Right atrium auricular region (tissue), 2 donors: ENCODE measurements around the gene SNX27. TPM values are rescaled to one million over a fixed set of nuclear protein-coding genes. Genes with fewer than 3 reads are reported as not detected.

Experiments
- DNase-seq: peaks from one replicate; pipeline ENCODE4 v3.0.0-alpha.2; 2019; ENCODE audit warnings: low spot score
- H3K27ac ChIP-seq, 2 donors: fragments of 200-600 bp; sonication (generic); 1 replicate in 1 of 2; 2 replicates in 1 of 2; pipeline ENCODE4 v1.5.1; 2016 to 2019
- H3K27me3 ChIP-seq, 2 donors: fragments of 200-600 bp; sonication (generic); one replicate each; pipeline versions ENCODE4 v1.5.1 to v1.6.0; 2017 to 2019
- H3K36me3 ChIP-seq: fragments of 200-600 bp; sonication (generic); one replicate; pipeline ENCODE4 v1.5.1; 2016
- H3K4me1 ChIP-seq, 2 donors: fragments of 200-600 bp; sonication (generic); one replicate each; pipeline versions ENCODE4 v1.5.1 to v1.6.0; 2017 to 2019
- H3K4me3 ChIP-seq, 2 donors: fragments of 200-600 bp; sonication (generic); 1 replicate in 1 of 2; 2 replicates in 1 of 2; pipeline ENCODE4 v1.5.1; 2017 to 2019; ENCODE audit warnings: mild to moderate bottlenecking in 1 of 2, moderate library complexity in 1 of 2
- H3K9me3 ChIP-seq, 2 donors: fragments of 200-600 bp; sonication (generic); one replicate each; pipeline ENCODE4 v1.5.1; 2019
- CTCF ChIP-seq, 2 donors: fragments of 200-600 bp; sonication (generic); IDR thresholded peaks; one replicate each; pipeline ENCODE4 v1.5.1; 2019; ENCODE audit warnings: antibody characterized with exemption in 2 of 2
- total RNA-seq, 2 donors: library from RNA; depleted of rRNA; stranded (reverse); fragments of >200 nt; gene quantifications; one replicate each; pipeline ENCODE4 v1.1.0, GENCODE V29; 2016

SNX27 gene
- total RNA-seq, 2 donors from 2014 or later, result 25.2 to 25.8 TPM

- TF ChIP-seq CTCF (IDR thresholded peaks at IDR 0.05), result no peak
- Histone ChIP-seq H3K9me3 (no peaks in the 10 kb centered on the region), H3K36me3 (no peaks in the 10 kb centered on the region), H3K4me1 (peaks cover 0 to 4% of the 10 kb centered on the region in 2 donors), H3K4me3 (no peak overlapping the region), H3K27ac (no peak overlapping the region), H3K27me3 (no peaks in the 10 kb centered on the region)
- DNase-seq, result no peak
These were observed 5.5 kb upstream of the SNX27 start for GRCh38 chr1:151606384-151606783.

- no peak for DNase-seq
- Histone ChIP-seq H3K36me3 (no peaks in the 10 kb centered on the region), H3K27ac (no peak overlapping the region), H3K9me3 (no peaks in the 10 kb centered on the region), H3K4me3 (no peak overlapping the region), H3K27me3 (no peaks in the 10 kb centered on the region), H3K4me1 (peaks cover 0 to 7% of the 10 kb centered on the region in 2 donors)
- TF ChIP-seq CTCF (IDR thresholded peaks at IDR 0.05), result no peak
These were observed 5.0 kb upstream of the SNX27 start for GRCh38 chr1:151606857-151607256.

GRCh38 chr1:151610142-151610541 lies 1.7 kb upstream of the SNX27 start:
- H3K9me3 ChIP-seq, result no peaks in the 10 kb centered on the region

GRCh38 chr1:151611288-151611790 lies 511 bp upstream of the SNX27 start:
- no peak for TF ChIP-seq CTCF (IDR thresholded peaks at IDR 0.05)
- no peaks in the 10 kb centered on the region for H3K36me3 ChIP-seq
- no peaks in the 10 kb centered on the region for H3K9me3 ChIP-seq
- no peaks in the 10 kb centered on the region for H3K27me3 ChIP-seq
- peak overlapping the region; percentile 95 for H3K27ac ChIP-seq
- peak overlapping the region in 1 of 2 donors; percentile 95 for H3K4me3 ChIP-seq
- H3K4me1 ChIP-seq, result peaks cover 0 to 22% of the 10 kb centered on the region in 2 donors
- DNase-seq, result peak; percentile 74

More at GRCh38 chr1:151610142-151610541, 1.7 kb upstream of the SNX27 start:
- no peak for TF ChIP-seq CTCF (IDR thresholded peaks at IDR 0.05)
- Histone ChIP-seq H3K36me3 (no peaks in the 10 kb centered on the region), H3K4me3 (no peak overlapping the region), H3K27me3 (no peaks in the 10 kb centered on the region), H3K27ac (no peak overlapping the region), H3K4me1 (peaks cover 0 to 20% of the 10 kb centered on the region in 2 donors)
- DNase-seq, result no peak

- peak overlapping the region; percentile 95 for H3K27ac ChIP-seq
- no peaks in the 10 kb centered on the region for H3K36me3 ChIP-seq
- H3K4me3 ChIP-seq, result peak overlapping the region; percentile 83 to 95
- no peak for TF ChIP-seq CTCF (IDR thresholded peaks at IDR 0.05)
- peaks cover 0 to 27% of the 10 kb centered on the region in 2 donors for H3K4me1 ChIP-seq
- no peaks in the 10 kb centered on the region for H3K27me3 ChIP-seq
- DNase-seq, result no peak
- no peaks in the 10 kb centered on the region for H3K9me3 ChIP-seq
These were observed 841 bp downstream of the SNX27 start for GRCh38 chr1:151612501-151613281.
